Fibroblast of skin of abdomen (primary cell): ENCODE data around the gene PCDHA2. TPM values are rescaled to one million over a fixed set of nuclear protein-coding genes. Genes with fewer than 3 reads are reported as not detected.
"Not testable (repeated sequence)": the region's sequence is repeated elsewhere in the genome, so short reads cannot be mapped to it uniquely, and the experiment has no call there.

Experiments
- DNase-seq: peaks from one replicate; pipeline ENCODE4 v3.0.0-alpha.2; 2013
- polyA plus RNA-seq, 2 experiments: library from polyadenylated mRNA; unstranded; fragments of 120-200 nt; gene quantifications; one replicate each; pipeline ENCODE4 v1.2.1, GENCODE V29; 2013; ENCODE audit not compliant: insufficient read length in 2 of 2

The PCDHA2 gene
- polyA plus RNA-seq (2013, experiment 1 of 2; ENCODE audit: insufficient read length), result not detected
- 0.04 TPM for polyA plus RNA-seq (2013, experiment 2 of 2; ENCODE audit: insufficient read length)

GRCh38 chr5:140794595-140795258, at the start of gene PCDHA2:
TSS of gene PCDHA2 (plus strand) at chr5:140794852.
- DNase-seq, result no peak

- no peak for DNase-seq
Observed at GRCh38 chr5:140753561-140753960, 41.1 kb upstream of the PCDHA2 start.

GRCh38 chr5:140764177-140764973, 30.3 kb upstream of the PCDHA2 start:
- no peak for DNase-seq

- DNase-seq, result no peak
Observed at GRCh38 chr5:140767444-140767843, 27.2 kb upstream of the PCDHA2 start.

- DNase-seq, result no peak
Observed at GRCh38 chr5:140780512-140780911, 14.1 kb upstream of the PCDHA2 start.

GRCh38 chr5:140785905-140786686, 8.6 kb upstream of the PCDHA2 start, which contains the start of gene PCDHA1:
TSS of gene PCDHA1 (plus strand) at chr5:140786140.
- DNase-seq, result no peak

- not testable (repeated sequence) for DNase-seq
Observed at GRCh38 chr5:140787422-140787821, 7.2 kb upstream of the PCDHA2 start.

- DNase-seq, result not testable (repeated sequence)
Observed at GRCh38 chr5:140787849-140788504, 6.7 kb upstream of the PCDHA2 start.

- no peak for DNase-seq
Observed at GRCh38 chr5:140791089-140791488, 3.6 kb upstream of the PCDHA2 start.

GRCh38 chr5:140795259-140795641, 598 bp downstream of the PCDHA2 start:
- DNase-seq, result no peak

- not testable (repeated sequence) for DNase-seq
Observed at GRCh38 chr5:140796072-140796717, 1.5 kb downstream of the PCDHA2 start.

GRCh38 chr5:140796718-140797095, 2.1 kb downstream of the PCDHA2 start:
- no peak for DNase-seq

GRCh38 chr5:140800816-140801493, 6.3 kb downstream of the PCDHA2 start, which contains the start of gene PCDHA3:
TSS of gene PCDHA3 (plus strand) at chr5:140801057.
- DNase-seq, result no peak

GRCh38 chr5:140801494-140801841, 6.8 kb downstream of the PCDHA2 start:
- DNase-seq, result no peak

GRCh38 chr5:140802381-140802780, 7.7 kb downstream of the PCDHA2 start:
- not testable (repeated sequence) for DNase-seq

GRCh38 chr5:140802781-140803271, 8.2 kb downstream of the PCDHA2 start:
- DNase-seq, result no peak

- no peak for DNase-seq
Observed at GRCh38 chr5:140806834-140807775, 12.5 kb downstream of the PCDHA2 start, which contains the start of gene PCDHA4. TSS of gene PCDHA4 (plus strand) at chr5:140807068.

GRCh38 chr5:140808241-140808888, 13.7 kb downstream of the PCDHA2 start:
- DNase-seq, result not testable (repeated sequence)

- no peak for DNase-seq
Observed at GRCh38 chr5:140808889-140809291, 14.2 kb downstream of the PCDHA2 start.
